GM18508 (cell line): ENCODE results near the gene IRX3.

Source experiments
- ATAC-seq: cut with Tn5 transposase; IDR thresholded peaks from one replicate; pipeline ENCODE4 v1.9.1; 2021; ENCODE audit warnings: moderate number of reproducible peaks; ENCODE audit not compliant: insufficient read depth, unreplicated experiment

Gene IRX3

GRCh38 chr16:54291656-54292487 lies 5.3 kb upstream of the IRX3 start:
- no peak for ATAC-seq

DNA sequence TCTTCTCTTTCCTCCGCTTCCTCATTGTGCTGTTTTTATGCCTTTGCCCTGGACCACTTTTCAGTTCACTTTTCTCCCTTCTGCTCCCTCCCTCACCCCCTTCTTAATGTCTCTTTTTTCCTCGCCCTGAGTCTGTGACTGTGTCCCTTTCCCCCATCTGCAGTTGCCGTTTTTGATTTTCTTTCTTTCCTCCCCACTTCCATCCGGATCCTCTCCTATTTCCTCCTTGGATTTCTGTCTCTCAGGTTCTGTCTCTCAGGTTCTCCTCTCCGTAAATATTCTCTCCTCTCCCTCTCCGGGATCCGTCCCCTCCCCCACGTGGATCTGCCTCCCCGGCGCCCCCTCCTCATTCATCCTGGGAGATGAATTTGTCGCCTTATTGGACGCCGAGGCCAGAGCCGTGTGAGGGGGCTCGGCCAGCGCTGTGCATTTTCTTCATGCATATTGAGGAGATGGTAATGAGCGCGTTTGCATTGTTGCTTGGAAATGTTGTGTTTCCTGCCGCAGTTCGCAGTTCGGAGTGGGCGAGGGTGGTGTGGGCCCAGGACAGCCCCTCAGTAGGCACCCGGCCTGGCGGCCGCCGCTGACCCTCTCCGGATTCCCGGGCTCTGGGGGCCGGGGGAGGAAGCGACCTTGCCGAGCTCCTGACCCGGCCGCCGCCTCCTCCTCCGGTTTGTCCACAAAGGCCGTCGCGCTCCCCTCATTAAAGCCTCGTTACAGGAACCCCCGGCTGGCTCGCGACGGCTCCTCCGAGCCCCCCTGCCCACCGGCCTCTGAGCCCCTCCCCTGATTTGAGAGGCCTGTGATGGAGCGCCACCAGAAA lies 4.5 kb upstream of the IRX3 start:
- ATAC-seq, result no peak

DNA sequence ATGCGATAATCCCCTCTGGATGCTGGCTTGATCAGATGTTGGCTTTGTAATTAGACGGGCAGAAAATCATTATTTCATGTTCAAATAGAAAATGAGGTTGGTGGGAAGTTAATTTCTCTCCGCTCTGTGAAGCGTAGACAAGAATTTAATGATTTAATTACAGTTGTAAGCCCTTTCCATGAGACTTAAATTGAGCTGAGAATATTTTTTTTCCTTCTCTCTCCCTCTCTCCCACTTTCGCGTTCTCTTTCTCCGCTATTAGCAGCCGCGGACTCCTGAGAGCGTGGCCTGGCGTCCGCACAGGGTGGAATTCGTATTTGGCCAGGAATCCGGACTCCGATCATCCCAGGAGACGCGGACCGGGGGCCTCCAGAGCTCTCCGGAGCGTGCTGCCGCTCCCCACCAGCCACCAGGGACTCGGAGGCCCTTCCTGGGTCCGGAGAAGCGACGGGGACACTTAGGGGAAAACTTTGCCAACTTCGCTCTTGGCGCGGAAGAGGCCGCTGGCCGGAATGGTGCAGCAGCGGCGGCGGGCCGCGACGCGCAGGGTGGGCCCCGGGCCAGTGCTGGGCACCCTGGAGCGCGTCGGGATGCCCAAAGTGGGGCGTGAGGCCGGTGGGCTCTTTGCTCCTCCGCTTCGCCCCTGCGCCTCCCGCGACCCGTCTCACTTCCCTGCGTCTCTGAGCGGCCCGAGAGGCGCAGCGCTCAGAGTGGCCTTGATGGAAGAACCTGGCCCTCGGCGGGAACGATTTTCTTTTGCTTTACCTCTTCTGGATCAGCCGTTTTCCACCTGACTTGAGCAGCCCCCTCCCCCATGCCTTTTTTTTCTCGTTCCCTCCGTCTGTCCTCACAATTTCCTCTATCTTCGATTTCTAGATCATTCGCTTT lies 3.6 kb upstream of the IRX3 start:
- no peak for ATAC-seq

GRCh38 chr16:54289242-54289944 lies 2.8 kb upstream of the IRX3 start:
- ATAC-seq, result no peak

DNA sequence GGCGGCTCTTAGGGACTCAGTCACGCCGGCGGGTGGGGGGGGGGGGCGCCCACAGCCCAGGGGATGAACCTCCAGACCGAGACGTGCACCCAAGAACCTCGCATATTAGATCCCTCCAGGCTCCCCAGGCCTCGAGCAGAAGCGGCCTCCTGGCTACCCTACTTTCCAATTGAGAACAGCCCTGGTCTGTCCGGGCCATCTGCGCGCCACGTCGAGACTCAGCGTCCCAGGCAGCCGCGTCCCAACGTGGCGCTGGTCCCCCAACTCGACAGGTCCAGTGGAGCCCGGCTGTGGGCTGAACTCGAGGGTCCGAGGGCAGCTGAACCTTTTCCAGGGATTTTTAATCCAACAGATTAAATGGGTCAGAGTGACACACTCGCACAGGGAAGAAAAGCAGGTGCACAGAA lies 2.3 kb upstream of the IRX3 start:
- no peak for ATAC-seq

DNA sequence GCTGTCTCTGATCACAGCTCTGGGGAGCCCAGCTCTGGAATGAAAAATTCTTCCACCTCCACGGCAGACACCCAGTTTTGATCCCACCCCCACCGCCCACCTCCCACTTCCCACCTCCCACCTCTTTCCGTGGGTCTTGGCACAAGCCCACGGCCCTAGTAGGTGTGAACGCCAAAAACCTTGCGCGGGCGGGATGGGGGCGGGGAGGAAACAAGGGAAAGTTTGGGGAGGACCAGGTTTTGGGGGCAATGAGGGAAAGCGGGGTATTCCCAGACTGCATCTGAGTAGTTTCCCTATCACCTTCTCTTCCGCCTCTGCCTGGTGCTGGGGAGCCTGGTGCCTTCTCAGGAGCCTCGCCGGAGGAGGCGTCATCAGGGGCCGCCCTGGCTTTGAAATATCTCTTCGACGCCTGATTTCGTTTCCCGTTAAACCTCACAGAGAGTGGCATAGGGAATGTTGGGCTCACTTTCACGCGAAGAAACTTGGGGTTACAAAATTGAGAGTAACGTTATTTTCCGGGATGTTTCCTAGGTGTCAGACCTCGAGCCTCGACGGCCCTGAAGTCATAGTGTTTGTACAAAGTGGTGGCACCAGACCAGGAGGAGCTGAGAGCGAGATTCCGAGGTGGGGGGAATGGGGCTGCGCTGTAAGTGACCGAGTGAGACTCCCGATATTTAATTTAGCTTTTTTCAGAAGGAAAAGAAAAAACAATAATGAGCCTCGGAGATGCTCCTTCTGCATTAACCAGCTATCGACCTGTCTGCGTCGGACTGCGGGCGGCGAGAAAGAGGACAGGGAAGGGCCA lies 1.6 kb upstream of the IRX3 start:
- ATAC-seq, result no peak

GRCh38 chr16:54287131-54288029 lies 793 bp upstream of the IRX3 start:
- ATAC-seq, result no peak

DNA sequence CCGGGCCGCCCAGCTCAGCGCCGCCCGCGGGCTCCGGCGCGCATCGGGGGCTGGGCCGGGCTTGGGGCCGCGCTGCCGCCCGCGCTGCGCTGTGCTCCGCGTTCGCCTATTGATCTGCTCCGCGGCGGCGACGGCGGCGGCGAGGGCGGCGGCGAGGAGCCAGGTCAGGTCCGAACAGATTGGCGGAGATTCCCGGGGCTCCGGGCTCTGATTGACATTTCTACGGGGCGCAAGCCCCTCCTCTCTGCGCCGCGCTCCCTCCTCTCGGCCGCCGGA lies 559 bp downstream of the IRX3 start:
- ATAC-seq, result no peak

- no peak for ATAC-seq
Observed at GRCh38 chr16:54285414-54286089, 1.0 kb downstream of the IRX3 start.

DNA sequence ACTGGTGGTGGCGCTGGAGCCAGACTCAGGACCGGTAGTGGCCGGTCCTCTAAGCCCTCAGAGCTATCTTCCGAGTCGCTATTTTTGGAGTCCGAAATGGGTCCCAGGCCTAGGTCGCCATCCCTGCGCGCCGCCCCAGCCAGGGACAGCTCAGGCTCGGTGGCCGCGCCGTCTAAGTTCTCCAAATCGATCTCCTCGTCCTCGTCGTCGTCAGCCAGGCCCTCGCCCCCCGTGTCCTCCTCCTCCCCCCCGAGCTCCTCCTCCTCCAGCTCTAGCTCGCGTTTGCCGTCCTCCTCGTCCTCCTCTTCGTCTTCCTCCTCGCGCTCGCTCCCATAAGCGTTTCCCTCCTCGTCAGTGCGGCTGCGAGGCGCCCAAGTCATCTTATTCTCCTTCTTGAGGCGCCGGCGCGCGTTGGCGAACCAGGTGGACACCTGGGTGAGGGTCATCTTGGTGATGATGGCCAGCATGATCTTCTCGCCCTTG lies 1.6 kb downstream of the IRX3 start:
- no peak for ATAC-seq

DNA sequence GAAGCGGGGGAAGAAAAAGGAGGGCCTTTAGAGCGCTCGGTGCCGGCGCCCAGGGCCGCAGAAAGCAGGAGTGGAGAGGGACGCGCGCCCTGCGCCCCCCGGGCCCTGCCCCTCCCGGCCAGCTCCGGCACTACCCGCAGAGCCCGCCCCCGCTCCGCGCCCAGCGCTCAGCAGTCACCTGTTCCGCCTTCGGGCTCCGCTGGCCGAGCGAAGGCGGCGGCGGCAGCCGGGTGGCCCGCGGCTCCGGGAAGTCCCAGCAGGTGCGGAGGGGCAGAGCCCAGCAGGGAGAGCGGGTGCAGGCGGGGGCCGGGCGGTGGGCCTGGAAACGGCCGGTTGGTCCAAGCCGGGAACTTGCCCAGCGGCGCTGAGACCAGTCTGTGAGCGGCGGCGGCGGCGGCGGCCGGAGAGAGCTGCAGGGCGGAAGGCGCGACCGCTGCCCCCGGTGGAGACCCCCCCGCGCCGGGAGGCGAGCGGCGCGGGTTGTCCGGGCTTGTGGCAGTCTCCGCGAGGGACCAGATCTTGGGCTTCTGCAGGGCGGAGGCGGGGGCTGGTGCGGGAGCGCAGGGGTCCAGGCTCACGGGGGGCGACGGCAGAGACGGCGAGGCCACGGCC lies 2.2 kb downstream of the IRX3 start:
- no peak for ATAC-seq

- no peak for ATAC-seq
Observed at GRCh38 chr16:54283725-54284318, 2.8 kb downstream of the IRX3 start.

DNA sequence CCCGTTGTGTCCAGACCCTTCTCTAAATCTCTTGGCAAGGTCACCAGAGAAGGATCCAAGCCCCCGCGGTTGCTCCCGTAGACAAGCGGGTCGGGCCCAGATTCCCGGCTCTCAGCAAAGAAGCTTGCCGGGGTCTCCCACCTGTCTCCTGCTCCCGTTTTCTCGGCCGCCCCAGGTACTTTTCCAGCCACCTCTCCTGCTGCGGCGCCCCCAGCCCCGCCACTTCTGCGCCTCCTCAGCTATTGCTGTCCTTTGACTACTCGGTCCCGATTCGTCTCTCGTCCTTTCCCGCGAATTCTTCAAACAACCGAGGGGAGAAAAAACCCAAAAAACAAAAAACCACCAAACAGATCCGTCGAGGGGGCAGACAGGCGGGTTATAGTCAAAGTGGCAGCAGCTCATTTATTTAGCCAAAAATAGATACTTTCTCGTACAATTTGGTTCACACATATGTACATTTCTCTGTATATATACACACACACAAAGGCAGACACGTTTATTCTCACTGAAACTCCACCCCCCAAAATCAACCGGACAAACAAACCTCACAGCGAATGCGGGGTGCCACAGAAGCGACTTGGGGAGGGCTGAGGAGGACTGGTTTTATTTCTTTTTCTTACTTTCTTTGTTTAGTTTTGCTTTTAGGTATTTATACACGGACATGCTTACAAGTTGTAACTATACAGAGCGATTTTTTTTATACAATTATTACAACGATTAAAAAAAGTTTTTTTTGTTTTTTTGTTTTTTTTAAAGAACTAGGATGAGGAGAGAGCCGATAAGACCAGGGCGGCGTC lies 3.5 kb downstream of the IRX3 start:
- no peak for ATAC-seq

- no peak for ATAC-seq
Observed at GRCh38 chr16:54282202-54282927, 4.2 kb downstream of the IRX3 start.

- no peak for ATAC-seq
Observed at GRCh38 chr16:54281535-54282201, 4.9 kb downstream of the IRX3 start.
